HT-29 (cell line): ENCODE data around the gene FERMT1. TPM values are rescaled to one million over a fixed set of nuclear protein-coding genes. Genes with fewer than 3 reads are reported as not detected.
"Not testable (repeated sequence)": the region's sequence is repeated elsewhere in the genome, so short reads cannot be mapped to it uniquely, and the experiment has no call there.

Experiments used
- DNase-seq: peaks from one replicate; pipeline ENCODE4 v3.0.0-alpha.2; 2015; ENCODE audit warnings: low spot score
- total RNA-seq: library from RNA; depleted of rRNA; stranded (reverse); fragments of >200 nt; shearing (Covaris generic); gene quantifications from 2 replicates; pipeline ENCODE4 v1.2.3, GENCODE V29; 2014

The FERMT1 gene
- total RNA-seq, 1 experiment from 2014 or later: 72.0 TPM

GRCh38 chr20:6069669-6070068, 53.2 kb downstream of the FERMT1 start:
- no peak for DNase-seq

- DNase-seq: no peak
Measured at GRCh38 chr20:6067763-6068318, 55.0 kb downstream of the FERMT1 start.

GRCh38 chr20:6066582-6066981, 56.2 kb downstream of the FERMT1 start:
- DNase-seq: no peak

GRCh38 chr20:6061544-6061943, 61.3 kb downstream of the FERMT1 start:
- no peak for DNase-seq

GRCh38 chr20:6060213-6060612, 62.6 kb downstream of the FERMT1 start:
- no peak for DNase-seq

- peak; percentile 61 for DNase-seq
Measured at GRCh38 chr20:6058684-6059295, 64.0 kb downstream of the FERMT1 start.

GRCh38 chr20:6057691-6058090, 65.1 kb downstream of the FERMT1 start:
- DNase-seq: no peak

- DNase-seq: no peak
Measured at GRCh38 chr20:6057139-6057538, 65.7 kb downstream of the FERMT1 start.

- DNase-seq: no peak
Measured at GRCh38 chr20:6055981-6056569, 66.8 kb downstream of the FERMT1 start.

GRCh38 chr20:6055161-6055783, 67.6 kb downstream of the FERMT1 start:
- peak; percentile 49 for DNase-seq

- DNase-seq: not testable (repeated sequence)
Measured at GRCh38 chr20:6054689-6055051, 68.2 kb downstream of the FERMT1 start.

- DNase-seq: peak; percentile 86
Measured at GRCh38 chr20:6053776-6054688, 68.8 kb downstream of the FERMT1 start, which contains the start of gene LRRN4. Gene LRRN4, minus strand, starts transcription at chr20:6054060. Its CDS starts 1,261 bp downstream, at chr20:6052799.

GRCh38 chr20:6053064-6053775, 69.6 kb downstream of the FERMT1 start:
- no peak for DNase-seq

- no peak for DNase-seq
Measured at GRCh38 chr20:6051505-6051904, 71.3 kb downstream of the FERMT1 start.

- no peak for DNase-seq
Measured at GRCh38 chr20:6048391-6048790, 74.4 kb downstream of the FERMT1 start.

GRCh38 chr20:6046432-6046831, 76.4 kb downstream of the FERMT1 start:
- no peak for DNase-seq

- DNase-seq: no peak
Measured at GRCh38 chr20:6045566-6045965, 77.3 kb downstream of the FERMT1 start.

GRCh38 chr20:6044115-6044514, 78.7 kb downstream of the FERMT1 start:
- peak; percentile 25 for DNase-seq

GRCh38 chr20:6041808-6042265, 81.0 kb downstream of the FERMT1 start:
- no peak for DNase-seq

- no peak for DNase-seq
Measured at GRCh38 chr20:6040958-6041807, 81.6 kb downstream of the FERMT1 start.
